IPS DF 19.7 (cell line): Measurements from ENCODE around the gene NHERF1.

Experiments used
- DNase-seq: peaks from one replicate; pipeline ENCODE4 v3.0.0-alpha.2; 2013; ENCODE audit warnings: low read depth, low spot score

NHERF1 gene

DNA sequence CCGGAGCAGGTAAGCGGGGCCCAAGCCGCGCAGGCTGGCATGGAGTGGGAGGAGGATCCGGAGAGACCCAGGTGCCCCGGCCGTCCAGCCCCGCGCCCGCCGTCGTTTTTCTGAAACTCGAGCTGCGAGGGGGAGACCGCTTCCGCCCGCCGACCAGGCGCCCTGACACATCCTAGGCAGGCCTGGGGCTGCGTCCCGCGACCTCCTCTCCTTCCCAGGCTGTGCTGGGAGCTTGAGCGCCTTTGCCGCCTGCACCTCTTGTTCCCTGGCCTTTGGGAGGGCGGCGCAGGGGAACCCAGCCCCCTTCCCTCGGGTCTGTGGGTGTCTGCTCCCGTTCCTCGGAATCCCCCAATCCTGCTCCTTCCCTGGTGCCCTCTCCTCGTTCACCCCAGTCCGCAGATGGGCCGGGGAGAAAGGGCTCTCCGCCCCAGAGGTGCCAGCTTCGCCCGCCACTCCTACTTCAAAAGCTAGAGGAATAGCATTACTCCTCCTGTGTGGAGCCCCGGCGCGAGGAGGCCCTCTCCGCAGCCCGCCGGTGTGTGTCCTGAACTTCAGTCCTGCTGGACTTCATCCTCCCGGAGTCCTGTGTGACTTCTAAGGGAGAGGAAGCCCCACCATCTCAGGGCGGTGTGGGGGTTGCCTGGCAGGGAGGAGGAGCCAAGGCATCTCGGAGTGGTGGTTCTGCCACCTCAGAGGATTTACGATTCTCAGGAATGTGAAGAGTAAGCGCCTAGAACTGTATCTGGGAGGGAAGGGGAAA is 1.0 kb downstream of the NHERF1 start:
- DNase-seq = no peak

DNA sequence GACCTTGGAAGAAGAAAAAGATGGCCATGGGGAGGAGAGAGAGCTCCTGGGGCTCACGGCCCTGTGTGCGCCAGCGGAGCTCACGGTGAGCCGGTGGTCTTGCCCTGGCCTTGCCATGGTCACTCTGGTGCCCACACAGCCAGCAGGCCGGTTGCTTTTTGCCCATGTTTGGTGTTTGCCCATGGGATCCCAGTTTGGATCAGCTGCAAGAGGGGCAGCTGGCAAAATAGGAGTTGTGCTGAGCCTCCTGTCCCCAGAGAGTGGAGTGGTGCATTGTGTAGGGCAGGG is 1.6 kb downstream of the NHERF1 start:
- DNase-seq = no peak

DNA sequence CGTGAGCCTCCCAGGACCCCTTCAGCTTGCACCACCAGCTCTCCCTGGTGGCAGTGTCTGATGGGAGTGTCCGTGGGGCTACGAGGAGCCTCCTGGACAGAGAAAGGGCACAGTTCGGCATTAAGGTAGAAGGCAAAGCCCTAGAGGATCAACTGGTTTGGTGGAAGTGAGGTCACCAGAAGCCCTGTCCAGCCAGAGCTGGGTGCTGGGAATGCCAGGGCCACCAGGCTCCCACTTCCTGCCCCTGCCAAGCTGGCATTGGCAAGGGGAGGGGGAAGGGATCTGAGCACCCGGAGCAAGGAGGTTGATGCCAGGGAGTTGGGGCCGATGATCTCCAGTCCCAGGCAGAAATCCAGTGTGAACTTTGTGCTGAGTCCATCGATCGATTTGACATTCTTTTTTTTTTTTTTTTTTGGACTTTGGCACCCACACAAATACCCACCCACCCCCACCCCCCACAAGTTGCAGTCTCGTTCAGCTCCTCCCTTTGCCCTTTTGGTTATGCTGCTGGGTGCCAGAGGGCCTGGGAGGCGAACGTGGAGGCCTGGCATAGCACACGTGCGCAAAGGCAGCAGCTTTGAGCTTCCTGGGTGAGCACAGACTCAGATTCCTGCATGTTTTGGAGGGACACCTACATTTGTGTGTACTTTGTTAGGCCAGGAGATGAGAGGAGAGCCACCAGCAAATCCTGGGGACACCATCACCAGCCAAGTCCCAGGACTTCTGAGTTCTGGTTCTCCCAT is 2.1 kb downstream of the NHERF1 start:
- DNase-seq = no peak

DNA sequence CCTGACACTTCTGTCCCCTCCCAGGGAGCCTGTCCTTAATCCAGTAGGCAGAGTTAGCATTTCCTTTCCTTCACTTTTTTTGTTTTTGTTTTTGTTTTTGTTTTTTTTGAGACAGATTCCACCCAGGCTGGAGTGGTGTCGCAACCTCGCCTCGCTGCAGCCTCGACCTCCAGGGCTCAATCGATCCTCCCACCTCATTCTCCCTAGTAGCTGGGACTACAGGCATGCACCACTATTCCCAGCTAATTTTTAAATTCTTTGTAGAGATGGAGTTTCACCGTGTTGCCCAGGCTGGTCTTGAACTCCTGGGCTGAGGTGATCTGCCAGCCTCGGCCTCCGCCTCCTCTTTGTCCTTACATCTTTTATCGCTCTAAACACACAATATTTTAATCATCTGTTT is 4.0 kb downstream of the NHERF1 start:
- no peak for DNase-seq

DNA sequence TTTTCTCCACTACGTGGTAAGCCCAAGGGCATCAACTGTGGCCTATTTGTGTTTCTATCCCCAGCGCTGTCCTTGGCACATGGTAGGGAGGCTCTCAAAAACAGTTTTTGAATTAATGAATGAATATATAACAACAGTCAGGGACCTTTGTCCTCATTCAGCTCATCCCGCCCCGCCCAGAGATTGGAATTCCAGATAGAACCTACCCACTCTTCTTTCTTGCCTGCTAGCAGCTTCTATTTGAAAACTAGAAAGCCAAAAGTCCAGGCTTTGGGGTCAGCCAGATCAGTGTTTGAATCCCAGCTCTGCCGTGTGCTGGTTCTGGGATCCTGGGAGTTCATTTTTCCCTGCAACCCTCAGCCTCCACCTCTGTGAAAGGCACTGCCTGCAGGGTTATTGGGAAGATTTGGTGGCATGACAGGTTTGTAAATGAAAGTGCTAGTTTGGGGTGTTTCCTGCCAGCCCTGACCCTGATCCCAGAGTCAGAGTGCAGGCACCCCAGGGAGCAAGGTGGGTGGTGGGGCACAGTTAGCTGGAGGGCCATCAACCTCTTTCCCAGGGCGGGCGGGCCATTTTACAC is 4.5 kb downstream of the NHERF1 start:
- DNase-seq = no peak

DNA sequence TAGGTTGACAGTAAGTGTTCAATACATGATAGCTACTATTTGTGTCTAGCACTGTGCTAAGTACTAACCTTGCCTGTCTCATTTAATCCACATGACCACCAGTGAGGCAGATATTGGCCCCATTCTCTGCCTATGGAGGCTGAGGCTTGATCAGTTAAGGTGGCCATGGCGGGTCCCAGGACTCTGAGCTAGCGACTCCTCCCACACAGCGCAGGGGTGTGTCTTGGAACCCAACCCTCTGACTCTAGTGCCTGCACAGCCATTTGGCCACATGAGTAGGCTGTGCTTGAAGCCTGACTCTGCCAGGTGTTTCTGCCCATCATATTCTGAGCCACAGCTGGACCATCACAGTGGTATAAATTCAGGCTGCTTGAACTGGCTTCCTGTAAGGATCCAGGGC is 6.4 kb downstream of the NHERF1 start:
- DNase-seq = no peak

DNA sequence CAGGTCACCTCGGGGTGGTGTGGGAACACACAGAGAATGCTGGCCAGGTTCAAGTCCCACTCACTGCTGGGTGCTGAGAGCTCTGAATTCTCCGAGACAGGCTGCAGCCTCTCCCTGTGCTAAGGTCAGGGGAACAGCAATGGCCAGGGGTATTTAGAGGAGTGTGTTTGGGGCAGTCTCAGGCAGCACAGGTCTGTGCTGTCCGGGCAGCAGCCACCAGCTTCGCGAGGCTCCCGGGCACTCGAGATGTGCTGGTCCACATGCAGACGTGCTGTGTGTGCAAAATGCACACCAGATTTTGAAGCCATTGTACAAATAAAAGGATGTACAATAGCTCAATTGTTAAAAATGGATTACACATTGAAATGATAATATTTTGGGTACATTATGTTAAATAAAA is 7.1 kb downstream of the NHERF1 start:
- no peak for DNase-seq

DNA sequence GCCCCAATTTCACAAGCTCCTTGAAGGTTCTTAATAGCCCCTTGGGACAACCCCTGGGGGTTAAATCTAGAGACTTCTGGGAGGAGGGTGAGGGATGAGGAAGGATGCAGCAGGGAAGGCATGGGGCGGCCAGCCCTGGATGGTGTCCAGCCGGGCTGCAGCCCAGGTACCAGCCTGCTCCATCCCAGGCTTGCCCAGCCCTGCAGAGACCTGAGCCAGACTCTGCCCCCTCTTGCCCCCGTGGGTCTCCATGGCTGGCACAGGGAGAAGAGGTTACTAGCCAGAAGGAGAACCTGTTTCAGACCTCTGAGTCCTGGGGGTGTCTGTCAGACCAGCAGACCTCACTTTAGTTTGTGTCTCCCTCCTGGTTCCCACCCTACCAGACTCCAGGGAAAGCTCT is 8.5 kb downstream of the NHERF1 start:
- DNase-seq = no peak

DNA sequence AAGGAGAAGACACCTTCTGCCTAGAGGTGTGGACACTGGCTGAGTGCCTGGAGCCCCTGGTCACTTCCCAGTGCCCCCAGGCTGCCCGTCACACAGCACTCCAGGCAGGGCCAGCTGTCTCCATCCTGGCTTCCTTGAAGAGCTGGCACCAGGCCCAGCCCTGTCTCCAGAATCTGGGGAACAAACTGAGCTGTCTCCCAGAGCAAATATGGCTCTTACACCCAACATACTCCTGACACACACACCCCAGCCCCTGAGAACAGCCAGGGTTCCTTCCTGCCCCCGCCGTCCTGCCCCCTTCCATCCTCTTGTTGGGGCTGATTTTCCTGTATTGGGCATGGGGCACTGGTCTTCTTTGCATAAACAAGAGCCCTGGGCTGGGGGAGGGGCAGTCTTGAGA is 9.1 kb downstream of the NHERF1 start:
- DNase-seq = no peak

DNA sequence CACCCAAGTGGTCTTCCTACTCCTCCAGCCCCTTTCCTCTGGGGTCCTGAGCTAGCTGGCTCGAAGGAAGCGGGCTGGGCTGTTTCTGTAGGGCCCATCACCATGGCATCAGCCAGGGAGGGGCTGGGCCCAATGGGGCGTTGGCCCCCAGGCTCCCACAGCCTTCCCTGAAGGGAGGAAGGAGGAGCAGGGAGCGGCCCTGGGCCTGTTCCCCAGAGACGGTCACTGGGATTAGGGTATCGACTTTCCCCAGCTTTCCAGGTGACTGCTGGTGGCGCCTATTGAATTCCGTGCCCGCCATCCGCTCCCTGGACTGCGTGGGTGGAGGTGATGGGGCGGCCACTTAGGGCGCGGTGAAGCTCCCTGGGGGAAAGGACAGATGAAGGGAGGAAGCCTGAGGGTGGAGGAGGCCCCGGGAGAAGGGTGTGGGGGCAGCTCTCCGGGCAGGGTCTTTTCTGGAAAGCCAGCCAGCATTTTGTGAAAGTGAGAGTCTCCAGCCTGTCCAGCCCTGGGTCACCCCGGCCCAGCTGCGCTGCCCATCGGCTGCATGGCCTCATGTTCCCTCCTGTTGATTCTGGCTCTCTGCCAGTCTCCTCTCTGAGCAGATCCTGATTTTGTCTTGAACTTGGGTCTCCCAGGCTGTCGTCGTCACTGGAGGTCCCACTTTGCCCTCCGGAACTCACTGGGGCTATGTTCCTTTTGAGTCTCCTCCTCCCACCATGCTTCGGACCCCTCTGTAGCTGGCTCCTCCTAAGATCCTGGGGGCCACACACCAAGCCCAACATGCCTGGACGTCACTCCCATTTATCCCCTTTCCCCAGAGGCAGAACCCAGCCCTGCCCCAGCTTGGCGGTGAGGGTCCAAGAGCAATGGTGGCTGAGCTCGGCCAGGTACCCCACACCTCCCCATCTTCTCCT is 9.8 kb downstream of the NHERF1 start:
- DNase-seq = no peak

DNA sequence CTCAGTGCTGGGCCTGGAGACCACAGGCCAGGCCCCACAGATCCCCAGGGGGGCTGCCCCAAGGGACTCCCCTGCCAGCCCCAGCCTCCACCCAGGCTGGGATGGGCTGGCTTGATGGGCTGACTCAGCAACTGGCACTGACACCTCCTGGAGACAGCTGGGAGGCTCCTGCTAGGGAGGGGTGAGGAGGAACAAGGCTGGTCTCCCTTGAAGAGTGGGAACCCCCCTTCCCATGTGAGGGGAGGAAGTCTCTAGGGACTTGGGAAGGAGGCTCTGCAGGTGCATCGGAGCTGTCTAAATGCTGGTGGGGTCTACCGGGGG is 10.4 kb downstream of the NHERF1 start:
- DNase-seq = no peak

DNA sequence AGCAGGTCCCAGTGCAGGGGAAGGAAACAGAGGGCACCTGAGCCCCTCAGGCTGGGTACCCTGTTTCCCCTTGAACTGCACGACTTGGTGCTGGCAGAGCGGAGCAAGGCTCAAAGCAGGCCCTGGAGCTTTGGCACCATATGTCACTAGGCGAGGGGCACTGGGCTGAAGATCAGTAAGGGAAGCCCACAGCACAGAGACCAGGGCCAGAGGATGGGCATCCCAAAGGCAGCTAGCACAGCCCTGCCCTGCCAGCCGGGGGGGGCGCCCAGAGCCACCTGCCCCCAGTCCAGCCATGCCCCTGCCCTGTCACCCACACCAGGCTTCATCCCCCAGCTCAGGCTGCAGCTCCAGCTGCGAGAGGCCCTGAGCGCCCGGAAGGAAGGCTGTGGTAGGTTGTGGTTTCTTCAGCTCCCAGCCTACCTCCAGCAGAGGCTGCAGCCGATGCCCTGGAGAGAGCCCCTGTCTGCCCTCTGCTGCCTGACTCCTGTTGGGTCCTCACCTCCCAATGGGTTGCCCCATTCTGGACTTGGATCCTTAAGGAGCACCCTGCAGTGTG is 10.9 kb downstream of the NHERF1 start:
- DNase-seq = no peak

DNA sequence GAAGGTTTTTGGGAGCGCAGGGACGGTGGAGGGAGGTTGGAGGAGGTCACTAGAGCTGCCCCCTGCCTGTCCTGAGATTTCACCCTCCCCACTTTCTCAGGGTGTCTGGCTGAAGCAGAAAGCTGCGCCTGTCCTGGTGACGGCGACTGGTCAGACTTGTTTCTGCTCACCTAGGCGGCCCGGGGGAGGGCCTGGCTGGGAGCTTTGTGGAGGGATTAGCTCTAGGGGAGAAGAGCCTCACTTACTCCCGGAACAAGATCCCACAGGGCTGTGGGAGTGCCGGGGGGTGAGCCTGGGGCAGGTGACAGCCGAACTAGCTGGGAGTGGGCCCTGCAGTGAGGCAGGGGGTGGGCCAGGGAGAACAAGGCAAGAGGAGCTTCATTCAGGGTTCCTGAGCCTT is 11.5 kb downstream of the NHERF1 start:
- DNase-seq = no peak

DNA sequence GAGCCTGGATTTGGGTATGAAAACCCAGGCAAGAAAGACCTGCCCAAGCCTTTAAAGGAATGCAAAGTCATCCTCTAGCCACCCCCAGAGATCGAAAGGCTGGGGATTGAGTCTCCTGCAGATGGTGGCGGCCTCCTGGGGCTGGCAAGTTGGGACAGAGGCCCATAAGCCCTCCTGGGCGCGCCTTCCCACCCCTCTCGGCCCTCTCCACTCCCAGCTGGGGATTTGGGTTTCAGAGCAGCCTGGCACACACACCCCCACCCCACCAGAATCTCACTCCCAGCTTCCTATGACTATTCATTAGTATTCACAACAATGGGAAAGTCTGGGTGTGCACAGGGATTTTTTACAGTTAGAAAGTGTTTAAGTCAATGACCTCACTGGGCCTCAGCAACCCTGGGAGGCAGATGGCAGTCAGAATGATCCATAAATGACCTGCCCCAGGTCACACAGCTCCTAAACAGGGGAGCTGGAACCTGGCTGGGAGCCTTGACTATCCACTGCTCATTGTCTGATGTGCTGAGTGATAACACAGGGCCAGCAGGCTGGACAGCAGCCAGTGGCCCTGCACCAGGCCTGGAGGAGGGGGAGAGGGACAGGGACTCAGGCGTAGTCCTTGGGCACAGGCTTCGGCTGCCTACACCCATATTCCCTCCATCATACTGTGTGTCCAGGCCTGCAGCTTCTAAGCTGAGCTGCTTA is 12.1 kb downstream of the NHERF1 start:
- no peak for DNase-seq

DNA sequence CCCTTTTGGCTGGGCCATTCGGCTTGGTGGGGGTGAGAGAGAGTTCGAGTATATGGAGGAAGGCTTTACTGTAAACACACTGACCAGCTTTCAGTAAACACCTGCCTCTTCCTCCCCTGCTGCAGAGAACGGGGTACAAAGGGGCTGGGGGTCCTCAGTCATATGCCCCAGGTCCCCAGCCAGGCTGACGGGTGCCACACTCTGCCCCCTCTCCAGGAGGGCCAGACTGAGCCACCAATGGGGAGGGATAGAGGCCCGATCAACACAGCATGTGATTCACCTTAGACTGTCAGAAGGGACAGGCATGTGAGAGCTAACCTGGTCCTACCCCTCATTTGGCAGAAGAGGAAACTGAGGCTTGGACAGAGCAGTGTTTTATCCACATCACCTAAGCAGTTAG is 13.0 kb downstream of the NHERF1 start:
- no peak for DNase-seq

DNA sequence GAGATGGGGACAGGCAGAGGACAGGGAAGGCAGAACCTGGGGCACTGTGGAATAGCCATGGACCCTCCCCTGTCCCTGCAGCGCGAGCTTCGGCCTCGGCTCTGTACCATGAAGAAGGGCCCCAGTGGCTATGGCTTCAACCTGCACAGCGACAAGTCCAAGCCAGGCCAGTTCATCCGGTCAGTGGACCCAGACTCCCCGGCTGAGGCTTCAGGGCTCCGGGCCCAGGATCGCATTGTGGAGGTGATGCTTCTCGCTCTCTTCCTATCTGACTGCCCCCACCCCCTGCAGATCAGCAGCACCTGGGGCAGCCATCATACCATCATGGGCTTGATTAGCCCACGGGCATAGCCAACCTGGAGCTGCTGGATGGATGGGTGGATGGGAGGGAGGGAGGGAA is 13.5 kb downstream of the NHERF1 start:
- no peak for DNase-seq

DNA sequence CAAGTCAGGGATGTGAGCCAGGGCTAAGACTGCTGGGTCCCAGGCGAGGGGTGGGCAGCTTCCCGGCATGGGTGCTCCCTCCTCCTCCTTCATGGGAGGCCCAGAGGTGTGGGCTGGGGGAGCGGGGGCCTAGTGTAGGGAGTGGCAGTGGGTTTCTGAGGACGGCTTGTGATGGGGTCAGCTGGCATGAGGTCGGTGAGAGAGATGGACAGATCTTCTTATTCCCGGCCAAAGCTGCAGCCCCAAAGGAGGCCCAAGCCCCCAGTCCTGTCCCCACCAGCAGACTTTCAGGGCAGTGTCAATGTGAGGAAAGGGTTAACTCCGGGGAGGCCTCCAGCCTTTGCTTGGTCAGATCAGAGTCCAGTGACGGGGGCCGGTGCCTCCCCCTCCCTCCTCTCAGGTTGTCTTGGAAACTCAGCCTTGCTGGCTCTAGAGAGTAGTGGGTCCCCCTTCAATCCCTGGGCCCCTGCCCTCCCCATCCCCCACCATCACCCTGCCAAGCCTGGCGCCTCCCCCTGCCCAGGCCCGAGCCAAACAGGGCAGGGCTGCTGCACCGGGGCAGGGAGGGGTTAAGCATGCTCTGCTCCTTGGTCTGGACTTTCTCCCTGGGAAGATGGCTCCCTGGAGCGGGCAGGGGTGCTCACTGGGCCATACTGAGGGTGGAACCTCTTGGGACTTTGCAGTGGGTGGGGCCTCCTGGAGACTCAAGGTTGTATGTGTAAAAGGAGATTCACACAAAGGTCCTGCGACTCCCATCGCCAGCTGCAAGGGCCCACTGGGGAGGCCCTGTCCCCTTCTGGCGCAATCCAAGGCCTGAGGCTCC is 15.3 kb downstream of the NHERF1 start:
- no peak for DNase-seq

DNA sequence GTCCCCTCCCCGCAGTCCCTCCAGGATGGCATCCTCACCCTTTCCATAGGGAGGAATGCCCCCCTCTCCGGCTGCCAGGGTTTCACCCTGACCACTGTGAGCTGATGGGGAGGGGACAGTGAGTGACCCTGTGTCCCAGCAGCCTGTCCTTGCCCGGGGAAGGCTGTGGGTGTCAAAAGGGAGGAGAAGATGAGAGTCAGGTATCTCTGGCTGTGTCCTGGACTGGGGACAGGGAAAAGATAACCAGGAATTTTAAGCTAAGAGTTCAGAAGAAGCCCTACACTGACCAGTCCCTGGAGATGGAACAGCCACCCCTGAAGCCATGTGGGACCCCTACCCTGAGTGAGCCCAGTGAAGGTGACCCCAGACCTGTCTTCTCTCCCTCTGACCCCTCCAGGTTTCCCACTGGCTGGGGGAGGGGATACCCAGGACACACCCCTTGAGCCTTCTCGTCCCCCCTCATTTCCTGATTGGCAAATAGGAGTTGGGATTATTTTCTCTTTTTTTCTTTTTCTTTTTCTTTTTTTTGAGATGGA is 16.4 kb downstream of the NHERF1 start:
- DNase-seq = no peak

DNA sequence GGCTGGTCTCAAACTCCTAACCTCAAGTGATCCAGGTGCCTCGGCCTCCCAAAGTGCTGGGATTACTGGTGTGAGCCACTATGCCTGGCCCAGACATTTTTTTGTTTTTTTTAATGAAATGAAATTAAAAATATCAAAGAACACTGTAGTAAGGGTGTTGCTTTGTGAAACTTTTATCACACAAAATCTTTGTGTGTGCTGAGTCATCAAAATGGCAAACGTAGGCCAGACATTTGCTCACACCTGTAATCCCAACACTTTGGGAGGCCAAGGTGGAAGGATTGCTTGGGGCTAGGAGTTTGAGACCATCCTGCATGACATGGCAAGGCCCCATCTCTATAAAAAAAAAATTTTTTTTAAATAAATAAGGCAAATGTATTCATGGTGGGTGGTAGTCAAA is 18.0 kb downstream of the NHERF1 start:
- DNase-seq = no peak

DNA sequence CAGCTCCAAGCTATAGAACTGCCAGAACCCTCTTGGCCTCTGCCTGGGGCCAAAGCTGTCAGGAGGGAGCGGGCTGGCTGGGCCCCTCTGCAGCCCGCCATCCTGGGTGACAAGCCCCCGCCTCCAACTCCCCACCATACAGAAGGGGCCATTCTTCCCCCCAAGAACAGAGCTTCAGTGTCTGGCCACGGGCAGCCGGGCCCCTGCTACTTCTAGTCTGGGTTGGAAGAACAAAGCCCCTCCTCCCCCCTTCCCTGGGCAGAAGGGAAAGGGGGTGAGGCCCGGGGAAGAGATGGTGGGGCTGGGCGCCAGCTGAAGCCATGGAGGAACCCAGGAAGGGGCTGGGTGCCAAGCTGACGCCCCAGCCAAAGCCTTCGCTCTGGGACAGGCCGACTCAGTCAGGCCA is 18.7 kb downstream of the NHERF1 start:
- no peak for DNase-seq
